ENCODE results near the gene GNG8.

The GNG8 gene

GRCh38 chr19:46616631-46617322, 19.2 kb downstream of the GNG8 start:
- no peak for DNase-seq

DNA sequence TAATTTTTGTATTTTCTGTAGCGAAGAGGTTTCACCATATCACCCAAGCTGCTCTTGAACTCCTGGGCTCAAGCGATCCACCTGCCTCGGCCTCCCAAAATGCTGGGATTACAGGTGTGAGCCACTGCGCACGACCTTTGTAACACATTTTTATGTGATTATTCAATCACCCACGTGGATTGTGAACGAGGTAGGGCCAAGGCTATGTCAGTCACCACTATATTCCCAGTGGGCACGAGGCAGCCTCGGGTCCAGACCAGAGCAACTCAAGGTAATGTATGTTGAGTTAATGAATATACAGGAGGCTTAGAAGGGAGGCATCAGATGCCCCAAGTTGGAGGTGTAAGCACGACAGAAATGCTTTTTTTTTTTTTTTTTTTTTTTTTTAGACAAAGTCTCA, 20.0 kb downstream of the GNG8 start:
- no peak for DNase-seq

DNA sequence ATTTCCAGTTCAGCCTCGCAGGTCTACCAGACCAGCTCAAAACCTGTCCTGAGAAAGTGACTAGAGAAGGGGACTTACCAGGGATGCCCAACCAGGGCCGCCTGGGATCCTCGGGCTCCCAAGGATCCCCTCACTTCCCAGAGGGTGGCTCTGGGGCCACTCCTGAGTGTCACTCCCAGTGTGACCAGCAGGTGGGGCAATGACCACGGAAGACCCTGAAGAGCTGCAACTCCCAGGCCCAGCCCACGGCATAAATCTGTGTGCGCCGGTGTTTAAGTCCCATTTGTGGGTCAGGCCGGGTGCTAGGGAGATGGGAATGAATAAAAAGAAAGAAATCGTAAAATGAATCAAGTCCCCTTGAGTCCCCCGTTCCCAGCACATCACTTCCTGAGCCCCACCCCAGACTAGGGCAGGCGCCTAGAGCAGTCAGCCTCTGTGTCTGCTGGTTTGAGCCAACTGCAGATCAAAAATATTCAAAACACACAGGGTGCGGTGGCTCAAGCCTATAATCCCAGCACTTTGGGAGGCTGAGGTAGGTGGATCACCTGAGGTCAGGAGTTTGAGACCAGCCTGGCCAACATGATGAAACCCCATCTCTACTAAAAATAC, 21.8 kb downstream of the GNG8 start:
- DNase-seq = no peak

- DNase-seq = no peak
Measured at GRCh38 chr19:46613525-46613924, 22.5 kb downstream of the GNG8 start.

DNA sequence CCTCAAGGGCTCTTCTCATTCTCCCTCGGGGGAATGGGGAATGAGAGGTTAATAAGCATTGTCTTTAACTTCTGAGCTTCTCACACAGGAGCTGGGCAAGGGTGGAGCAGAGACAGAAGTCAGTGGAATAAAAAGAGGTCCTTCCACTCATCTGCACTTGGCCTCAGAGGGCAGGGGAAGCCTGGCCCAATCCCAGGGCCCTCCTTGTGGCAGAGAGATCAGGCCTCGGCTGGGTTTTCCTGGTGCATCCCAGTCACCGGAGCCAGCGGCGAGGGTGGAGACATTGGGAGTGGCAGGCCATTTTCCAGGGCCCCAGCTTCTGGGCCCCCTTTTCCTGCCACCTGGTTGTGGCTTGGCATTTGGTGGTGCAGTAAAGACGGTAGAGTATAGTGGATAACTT, 24.2 kb downstream of the GNG8 start:
- DNase-seq = no peak

DNA sequence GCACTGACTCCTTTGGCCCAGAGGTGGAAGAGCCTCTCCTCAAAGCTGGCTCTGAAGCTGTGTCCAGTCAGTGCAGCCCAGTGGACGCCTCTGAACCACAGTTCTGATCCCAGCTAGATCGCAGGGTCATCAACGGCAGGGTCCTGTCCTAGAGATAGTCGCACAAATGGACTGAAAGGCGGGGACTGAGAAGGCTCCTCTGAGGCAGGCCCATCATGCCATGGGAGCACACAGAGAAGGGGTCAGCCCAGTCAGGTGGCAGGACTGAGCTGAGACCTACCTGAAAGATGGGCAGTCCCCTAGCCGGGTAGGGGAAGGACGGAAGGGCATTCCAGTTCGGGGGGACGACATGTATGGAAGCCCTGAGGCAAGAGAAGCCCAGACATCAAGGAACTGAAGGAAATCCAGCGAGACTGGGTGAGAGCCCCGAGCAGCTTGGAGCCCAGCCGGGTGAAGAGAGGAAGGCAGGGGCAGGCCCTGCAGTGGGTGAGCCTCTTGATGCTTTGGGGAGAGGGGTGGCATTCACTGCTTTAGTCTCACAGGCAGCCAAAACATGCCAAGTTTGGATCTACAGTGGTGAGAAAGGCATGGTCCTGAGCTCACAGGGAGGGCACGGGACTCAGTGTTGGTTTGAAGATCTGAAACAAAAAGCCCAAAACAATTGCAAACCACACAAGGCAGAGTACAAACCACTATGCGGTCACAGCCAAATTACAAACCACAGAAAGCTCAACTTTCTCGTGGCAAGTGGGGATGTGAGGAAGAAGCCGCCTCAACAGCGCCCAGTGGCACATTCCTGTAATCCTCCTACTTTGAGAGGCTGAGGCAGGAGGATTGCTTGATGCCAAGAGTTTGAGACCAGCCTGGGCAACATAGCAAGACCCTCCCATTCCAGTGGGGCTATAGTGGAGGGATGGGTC, 24.9 kb downstream of the GNG8 start:
- no peak for DNase-seq

- DNase-seq = no peak
Measured at GRCh38 chr19:46610413-46610775, 25.6 kb downstream of the GNG8 start.

DNA sequence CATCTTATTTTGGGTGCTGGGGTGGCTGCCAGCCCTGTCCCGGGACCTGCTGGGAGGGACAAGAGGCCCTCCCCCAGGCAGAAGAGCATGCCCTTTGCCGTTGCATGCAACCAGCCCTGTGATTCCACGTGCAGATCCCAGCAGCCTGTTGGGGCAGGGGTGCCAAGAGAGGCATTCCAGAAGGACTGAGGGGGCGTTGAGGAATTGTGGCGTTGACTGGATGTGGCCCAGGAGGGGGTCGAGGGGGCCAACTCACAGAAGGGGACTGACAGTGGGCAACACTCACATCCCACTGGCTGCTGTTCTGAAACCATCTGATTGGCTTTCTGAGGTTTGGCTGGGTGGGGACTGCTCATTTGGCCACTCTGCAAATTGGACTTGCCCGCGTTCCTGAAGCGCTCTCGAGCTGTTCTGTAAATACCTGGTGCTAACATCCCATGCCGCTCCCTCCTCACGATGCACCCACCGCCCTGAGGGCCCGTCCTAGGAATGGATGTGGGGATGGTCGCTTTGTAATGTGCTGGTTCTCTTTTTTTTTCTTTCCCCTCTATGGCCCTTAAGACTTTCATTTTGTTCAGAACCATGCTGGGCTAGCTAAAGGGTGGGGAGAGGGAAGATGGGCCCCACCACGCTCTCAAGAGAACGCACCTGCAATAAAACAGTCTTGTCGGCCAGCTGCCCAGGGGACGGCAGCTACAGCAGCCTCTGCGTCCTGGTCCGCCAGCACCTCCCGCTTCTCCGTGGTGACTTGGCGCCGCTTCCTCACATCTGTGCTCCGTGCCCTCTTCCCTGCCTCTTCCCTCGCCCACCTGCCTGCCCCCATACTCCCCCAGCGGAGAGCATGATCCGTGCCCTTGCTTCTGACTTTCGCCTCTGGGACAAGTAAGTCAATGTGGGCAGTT, 26.2 kb downstream of the GNG8 start:
- DNase-seq = no peak

DNA sequence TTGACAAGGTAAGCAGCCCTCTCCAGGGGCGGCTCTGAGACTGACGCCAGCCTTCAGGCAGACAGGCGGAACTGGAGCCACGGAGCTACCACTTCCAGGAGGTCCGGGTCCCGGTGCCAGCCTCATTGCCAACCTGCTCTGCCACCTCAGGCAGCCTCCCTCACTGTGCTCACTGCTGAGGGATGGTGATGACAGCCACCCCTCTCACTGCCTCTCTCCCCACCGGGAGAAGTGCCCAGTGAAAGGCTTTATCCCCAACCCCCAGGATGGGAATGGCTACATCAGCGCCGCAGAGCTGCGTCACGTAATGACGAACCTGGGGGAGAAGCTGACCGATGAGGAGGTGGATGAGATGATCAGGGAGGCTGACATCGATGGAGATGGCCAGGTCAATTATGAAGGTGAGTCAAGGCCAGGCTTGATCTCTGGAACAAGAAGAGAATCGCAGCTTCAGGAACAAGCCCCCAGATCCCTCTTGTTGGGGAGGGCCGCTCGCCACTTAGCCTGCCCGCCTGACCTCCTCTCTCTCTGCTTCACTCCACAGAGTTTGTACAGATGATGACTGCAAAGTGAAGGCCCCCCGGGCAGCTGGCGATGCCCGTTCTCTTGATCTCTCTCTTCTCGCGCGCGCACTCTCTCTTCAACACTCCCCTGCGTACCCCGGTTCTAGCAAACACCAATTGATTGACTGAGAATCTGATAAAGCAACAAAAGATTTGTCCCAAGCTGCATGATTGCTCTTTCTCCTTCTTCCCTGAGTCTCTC, 27.2 kb downstream of the GNG8 start:
- DNase-seq = no peak

- DNase-seq = no peak
Measured at GRCh38 chr19:46608178-46608577, 27.8 kb downstream of the GNG8 start.

DNA sequence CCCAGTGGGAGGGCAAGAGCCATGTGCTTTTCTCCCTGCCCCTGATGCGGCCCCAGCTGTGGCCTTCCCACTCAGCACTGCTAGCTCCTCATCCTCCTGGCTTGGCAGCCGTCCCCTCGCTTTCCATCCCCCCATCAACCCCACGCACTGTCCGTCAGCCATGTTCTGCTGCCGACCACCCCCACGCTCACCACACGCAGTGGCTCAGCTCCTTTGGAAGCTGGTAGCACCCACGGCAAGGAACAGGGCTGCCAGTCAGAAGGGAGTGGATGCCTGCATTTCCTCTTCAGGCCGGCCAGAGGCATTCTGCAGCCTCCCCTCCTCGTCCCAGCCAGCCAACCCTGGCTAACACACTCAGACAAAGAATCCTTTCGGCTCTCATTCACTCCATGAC, 28.6 kb downstream of the GNG8 start:
- no peak for DNase-seq

GRCh38 chr19:46606681-46607447, 29.1 kb downstream of the GNG8 start:
- DNase-seq = no peak

DNA sequence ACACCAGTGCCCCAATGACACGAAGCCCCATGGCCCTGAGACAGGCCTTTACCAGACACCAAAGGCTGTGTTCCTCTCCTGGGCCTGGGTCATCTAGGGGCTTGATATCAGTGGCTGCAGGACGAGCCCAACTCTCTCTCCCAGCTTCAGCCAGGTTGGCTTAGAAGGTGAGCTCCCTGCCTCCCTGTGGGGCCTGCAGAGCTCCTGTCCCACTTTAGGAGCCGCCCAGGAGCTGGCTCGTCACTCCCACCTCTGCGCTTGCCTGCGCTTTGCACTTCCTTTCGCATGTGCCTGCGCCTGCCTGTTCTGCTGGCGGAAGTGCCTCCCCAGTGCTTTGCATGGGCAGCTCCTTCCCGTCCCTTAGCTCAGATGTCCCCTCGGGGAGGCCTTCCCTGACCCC, 30.0 kb downstream of the GNG8 start:
- no peak for DNase-seq

GRCh38 chr19:46605356-46605821, 30.6 kb downstream of the GNG8 start:
- DNase-seq = no peak

DNA sequence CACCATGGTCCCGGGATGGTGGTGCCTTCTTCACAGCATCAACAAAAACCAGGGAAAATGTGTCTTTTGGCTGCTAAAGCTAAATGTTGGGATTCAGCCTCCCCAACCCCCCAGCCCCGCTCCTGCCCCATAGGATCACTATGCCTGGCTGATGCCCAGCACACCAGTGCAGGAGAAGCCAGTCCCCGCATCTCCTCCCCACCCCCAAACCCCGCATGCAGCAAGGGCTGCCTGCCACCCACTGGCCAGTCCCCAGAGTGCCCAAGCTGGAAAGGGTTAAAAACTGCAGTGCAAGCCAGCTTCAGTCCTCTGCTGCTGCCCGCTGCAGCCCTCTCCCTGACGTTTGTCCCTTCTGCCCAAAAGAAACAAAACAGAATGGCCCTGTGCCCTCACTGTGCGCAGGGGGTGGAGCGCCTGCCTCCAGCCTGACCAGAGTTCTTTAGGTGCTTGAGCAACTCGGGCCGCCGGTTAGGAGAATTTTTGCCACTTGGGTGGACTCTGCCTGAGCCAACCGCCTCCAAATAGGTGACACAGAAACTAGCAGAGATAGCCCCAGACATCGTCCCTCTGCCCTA, 31.1 kb downstream of the GNG8 start:
- no peak for DNase-seq

DNA sequence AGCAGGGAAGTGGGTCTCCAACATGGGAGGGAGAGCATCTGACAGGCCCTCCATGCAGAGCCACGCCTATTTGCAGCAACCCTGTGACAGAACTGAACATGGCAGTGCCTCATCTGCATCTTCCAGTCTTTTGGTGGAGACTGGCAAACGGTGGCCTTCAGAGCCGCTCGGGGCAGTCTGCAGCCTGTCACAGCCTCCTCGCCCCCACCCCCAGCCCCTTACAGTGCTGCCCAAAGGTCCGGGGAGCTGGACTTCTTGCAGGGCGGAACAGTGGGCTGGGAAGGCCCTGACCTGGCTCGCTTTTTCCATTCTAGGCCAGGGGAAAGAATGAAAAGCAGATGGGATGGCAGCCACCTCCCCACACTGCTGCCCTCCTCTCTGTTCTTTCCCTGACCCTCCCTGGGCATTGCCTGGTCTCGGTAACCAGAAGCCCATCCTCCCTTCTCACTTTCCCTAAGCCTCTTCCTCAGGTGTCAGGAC, 32.2 kb downstream of the GNG8 start:
- DNase-seq = no peak

DNA sequence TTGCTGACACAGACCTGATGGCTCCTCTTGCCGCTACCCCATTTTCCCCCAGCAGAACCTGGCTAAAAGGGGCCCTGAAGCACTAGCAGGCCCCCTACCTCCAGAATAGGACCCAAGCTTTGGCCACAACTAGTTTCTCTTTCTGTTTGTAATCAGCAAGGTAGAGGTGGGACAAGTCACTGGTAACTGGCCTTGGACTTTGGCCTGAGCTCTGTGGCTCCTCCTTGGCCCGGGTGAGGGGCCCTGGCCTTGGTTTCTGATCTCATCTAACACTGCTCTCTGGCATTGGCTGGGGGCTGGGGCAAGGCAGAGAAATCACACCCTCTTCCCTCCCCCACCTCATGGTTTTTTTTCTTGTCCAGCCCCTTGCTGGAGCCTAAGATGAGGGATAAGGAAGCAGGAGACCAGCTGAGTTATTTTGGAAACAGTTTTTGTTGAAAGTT, 32.8 kb downstream of the GNG8 start:
- DNase-seq = no peak

GRCh38 chr19:46602392-46603194, 33.4 kb downstream of the GNG8 start:
- DNase-seq = no peak

Measured in activated gamma-delta T cell (primary cell).